ENCODE measurements around the gene HMCN2.

The HMCN2 gene

DNA sequence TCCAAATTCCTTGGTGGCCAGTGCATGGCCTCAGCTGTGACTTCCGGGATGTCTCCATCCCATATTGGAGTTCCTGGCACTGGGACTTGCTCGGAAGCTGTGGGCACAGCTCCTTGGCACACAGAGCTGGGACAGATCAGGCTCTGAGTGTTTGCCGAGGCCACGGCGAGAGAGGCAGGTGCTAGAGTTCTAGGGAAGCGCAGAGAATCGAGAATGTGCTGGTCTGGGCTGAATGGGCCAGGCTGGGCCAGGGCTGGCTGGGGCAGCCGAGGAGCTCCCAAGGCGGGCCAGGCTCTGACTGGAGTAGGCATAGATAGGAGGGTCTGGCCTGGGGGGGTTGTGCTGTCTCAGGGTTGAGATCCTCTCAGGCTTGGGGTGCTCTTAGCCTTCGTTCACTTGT, 45.4 kb downstream of the HMCN2 start:
- no peak for FAIRE-seq

DNA sequence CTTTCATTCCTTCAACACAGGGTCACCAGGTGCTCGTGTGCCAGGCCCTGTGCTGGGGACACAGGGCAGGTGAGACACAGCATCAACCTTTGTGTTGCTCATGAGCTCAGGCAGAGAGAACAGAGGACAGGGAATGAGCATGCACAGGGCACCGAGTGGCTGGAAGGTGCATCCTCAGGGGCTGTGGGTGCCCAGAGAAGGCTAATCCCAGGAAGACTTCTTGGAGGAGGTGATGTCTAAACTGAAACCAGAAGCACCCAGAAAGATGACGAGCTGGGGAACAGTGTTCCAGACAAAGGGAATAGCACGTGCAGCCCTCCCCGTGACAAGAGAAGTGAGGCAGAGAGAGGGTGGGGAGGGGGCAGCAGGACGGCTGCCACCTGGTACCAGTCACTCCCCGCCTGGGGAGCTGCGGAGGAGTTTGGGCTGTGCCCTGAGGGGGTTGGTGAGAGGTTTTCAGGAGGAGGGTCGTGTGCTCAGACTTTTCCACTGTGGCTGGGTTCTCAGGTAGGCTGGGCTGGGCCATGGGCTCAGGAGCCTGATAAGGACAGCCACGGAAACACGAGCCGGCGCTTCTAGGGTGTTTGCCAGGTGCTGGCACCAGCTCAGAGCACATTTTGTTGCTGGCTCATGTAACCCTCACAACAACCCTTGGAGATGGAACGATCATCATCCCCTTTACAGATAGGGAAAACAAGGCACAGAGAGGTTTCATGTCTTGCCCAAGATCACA, 46.0 kb downstream of the HMCN2 start:
- no peak for FAIRE-seq

DNA sequence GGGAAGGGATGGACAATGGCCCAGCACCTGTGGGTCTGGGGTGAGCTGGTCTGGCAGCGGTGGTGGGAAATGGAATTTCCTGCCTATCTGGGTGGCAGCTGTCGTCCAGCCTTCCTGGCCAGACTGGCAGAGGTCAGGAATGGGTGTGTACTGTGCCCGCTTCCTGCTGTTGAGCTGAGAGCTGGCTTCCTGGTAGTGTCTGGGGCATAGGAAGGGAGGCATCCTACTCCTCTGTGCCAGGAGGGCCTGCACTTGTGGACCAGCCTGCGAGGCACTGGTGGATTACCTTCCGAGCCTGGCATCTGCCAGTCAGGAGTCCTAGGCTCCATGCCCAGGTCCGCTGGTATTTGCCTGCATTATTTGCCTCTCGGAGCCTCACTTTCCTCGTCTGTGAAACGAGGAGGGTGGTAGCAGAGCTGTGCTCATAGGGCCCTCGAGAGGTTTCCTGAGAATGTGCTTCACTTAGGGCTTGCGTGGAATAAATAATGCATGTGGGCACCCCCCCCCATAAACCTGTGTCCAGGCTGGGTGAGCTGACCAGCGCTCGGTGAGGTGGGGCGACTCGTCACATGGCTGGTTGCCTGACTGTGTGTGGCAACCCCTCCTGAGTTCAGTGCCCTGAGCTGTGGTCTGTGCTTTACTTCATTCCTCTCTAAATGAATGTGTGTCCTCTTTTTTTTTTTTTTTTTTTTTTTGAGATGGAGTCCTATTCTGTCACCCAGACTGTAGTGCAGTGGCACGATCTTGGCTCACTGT, 47.7 kb downstream of the HMCN2 start:
- FAIRE-seq: no peak

DNA sequence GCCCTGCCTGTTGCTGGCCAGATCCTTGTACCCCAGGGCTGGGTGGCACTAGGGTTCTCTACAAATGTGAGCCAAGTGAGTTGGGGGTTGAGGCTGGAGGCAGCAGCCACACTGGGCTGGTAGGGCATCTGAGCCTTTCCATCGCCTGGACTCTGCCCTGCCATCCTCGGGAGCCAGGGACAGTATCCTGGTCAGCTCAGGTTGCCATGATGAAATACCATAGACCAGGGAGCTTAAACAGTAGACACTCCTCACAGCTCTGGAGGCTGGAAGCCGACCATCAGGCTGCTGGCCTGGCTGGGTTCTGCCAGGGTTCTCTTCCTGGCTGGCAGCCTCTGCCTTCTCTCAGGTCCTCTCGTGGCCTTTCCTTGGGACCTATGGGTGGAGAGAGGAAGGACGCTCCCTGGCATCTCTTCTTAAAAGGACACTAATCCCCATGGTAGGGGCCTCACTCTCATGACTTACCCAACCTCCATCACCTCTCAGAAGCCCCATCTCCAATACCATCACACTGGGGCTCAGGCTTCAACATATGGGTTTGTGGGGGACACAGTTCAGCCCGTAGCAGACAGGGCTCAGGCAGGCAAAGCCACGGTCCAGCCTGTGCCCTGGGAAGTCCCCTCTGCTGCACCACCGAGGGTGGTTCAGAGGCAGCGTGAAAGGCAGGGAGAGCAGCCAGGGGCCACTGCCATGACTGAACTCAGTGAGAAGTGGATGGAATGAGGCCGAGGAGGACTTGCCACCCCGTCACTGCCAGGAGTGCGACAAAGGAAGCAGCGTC, 50.1 kb downstream of the HMCN2 start:
- no peak for FAIRE-seq

DNA sequence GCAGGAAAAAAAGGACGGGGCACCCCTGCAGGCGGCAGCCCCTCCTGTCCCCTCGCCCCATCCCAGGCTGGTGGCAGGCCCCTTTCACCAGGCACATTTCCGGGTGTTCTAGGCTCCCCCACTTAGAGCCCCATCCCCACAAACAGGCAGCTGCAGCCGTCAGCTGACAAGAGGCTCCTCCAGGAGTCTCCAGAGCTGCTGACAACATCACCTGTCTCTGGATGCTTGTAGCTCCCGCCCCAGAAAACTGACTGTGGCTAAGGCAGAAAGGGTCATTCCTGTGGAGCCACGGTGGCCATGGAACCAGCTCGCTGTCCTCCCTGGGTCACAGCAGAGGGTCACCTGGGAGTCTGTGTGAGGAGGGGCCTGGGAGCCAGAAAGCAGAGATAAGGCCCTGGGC, 50.9 kb downstream of the HMCN2 start:
- no peak for FAIRE-seq

DNA sequence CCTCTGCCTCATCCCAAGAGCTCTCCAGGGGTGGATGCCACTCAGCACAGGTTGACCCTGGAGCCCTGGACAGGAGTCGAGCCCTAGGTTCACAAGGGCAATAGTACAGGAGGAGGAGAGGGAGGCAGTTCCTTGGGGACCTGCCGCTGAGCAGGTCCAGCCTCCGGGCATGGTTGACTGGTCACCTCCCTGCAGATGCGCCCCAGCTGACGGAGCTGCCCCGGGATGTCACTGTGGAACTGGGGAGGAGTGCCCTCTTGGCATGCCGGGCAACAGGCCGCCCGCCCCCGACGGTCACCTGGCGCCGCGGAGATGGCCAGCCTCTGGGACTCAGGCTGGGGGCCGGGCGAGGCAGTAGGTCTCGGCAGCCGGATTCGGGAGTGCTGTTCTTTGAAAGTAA, 53.7 kb downstream of the HMCN2 start:
- no peak for FAIRE-seq

DNA sequence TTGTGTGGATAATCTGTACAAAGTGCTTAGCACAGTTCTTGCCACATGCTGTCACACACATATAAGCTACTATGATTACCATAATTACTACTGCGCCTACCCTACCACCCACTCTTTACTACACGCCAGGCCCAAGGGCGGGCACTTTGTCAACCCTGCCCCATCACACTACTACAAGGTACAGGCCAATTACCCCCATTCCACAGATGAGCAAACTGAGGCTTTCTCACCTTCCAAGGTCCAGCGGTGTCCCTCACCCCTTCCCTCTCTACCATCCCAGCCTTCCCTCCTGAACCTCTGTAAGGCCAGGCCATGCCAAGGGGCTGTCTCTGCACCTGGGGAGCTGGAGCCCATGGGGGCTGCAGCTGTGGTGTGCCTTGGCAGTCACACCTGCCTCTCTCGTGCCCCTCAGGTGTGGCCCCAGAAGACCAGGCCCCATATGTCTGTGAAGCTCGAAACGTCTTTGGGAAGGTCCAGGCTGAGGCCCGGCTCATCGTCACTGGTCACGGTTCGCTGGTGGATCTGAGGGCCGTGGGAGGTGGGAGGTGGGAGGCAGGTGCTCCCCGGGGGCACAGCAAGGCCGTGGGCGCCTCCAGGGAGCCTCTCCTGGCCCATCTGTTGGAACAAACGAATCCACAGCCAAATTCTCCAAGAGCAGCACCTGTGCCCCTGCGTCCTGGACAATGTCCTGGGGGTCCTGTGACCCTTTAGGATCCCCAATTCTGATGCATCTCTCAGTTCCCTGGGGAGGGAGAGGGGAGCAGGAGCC, 54.6 kb downstream of the HMCN2 start:
- FAIRE-seq: no peak

DNA sequence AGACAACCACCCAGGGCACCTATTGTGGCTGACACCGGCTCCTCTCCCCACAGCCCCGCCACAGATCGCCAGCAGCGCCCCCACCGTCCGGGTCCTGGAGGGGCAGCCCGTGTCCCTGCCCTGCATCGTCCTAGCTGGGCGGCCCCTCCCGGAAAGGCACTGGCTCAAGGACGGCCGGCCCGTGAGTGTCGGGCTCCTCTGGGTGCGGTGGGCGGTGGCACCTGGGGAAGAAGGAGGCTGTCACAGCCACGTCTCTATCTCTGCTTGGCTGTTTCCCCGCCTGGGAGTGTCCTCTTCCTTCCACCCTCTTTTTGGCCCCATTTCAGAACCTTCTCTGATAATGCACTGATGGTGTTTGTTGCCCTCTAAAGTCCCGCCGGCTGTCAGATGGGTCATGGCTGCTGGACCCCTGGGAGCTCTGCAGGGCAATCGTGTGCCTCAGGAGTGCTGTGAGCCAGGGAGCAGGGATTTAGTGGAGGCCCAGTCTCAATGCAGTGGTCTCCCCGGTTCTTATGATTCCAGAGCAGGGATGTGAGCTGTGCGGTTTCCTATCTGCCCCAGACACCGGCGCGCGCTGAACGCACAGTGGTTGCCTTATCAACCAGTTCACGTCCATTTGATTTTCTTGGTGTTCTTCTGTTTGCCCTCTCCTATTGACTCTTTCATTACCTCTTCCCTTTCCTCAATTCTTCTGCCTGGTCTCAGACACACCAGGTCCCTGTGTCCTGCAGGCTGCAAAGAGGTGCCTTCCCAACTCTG, 55.3 kb downstream of the HMCN2 start:
- no peak for FAIRE-seq

DNA sequence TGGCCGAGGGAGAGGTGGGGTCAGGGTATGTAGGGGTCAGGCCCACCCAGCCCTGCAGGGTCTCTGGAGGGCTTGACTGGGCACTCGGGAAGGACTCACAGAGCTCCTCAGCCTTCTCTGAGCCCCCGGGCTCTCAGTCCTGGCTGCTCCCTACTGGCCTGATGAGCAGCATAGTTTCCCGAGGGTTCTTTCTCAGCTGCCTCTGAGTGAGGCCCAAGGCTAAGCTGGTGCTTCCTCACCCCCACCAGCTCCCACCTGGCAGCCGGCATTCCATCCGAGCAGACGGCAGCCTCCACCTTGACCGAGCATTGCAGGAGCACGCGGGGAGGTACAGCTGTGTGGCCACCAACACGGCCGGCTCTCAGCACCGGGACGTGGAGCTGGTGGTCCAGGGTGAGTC, 56.0 kb downstream of the HMCN2 start:
- FAIRE-seq: no peak

DNA sequence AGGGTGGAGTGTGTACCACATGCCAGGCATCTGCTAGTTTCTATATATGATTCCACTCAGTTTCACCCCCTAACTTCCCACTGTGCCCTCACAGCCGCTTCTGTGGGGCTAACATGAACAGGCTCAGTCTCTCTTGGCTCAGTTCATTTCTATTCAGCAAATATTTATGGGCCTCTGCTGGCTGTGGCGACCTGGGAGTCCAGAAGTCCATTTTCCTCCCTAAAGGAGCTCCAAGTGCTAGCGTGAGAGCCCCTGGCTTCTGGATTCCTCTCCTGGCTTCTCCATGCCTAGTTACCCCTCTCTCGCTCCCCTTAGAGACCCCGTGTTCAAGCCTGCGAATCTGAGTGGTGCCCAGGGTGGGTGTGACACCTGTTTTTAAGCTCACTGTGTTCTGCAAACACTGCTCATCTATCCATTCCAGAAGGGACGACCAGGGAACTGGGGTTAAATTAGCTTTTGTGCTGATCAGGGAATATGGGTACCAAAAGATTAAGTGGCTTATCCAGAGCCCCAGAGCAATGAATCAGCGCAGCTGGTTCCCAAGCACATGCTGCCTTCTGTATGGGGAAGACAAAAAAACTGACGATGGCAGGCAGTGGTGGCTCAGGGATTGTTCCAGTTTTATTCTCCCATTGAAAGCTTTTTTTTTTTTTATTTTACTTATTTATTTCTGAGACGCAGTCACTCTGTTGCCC, 57.6 kb downstream of the HMCN2 start:
- FAIRE-seq: no peak

DNA sequence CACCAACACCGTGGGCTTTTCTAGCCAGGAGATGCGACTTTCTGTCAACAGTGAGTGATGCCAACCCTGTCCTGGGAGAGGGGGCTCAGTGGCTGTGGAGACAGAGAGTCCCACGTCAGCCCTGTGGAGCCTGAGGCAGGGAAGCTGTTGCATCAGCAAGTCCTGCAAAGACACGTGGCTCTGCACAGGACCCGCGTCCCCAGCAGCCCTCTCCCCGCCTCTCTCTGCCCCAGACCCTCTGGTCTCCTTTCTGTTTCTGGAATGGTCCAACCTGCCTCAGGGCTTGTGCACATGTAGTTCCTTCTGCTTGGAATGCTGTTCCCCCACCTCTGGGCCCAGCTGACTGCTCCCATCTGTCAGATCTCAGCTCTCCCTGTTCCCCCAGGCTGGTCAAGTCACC, 60.4 kb downstream of the HMCN2 start:
- FAIRE-seq: no peak

DNA sequence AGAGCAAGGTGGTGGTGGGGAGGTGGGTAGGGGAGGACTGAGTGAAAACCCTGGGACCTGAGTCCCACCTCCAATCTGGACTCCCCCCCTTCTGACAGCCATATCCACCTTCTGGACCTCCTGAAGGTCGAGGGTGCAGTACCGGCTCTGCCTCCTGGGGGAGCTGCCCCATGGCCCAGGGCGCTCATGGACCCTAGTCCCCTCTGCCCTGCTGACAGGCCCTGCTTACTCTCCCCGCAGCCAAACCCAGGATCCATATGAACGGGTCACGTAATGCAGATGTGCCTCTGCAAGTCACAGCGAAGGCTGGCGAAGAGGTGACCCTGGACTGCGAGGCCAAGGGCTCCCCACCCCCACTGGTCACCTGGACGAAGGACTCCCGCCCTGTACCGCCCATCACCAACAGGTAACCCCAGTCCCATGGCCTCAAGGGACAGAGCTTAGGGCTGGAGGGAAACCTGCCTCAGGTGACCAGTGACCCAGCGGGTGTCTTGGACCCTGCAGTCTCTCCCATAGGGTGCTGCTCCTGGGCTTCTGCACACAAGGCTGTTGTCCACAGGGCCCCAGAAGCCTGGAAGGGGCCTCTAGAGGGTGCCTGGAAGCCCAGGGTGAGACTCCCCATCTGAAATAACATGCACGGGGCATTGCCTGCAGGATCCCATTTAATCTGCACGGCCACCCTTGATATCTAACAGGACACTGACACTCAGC, 61.7 kb downstream of the HMCN2 start:
- FAIRE-seq: no peak

DNA sequence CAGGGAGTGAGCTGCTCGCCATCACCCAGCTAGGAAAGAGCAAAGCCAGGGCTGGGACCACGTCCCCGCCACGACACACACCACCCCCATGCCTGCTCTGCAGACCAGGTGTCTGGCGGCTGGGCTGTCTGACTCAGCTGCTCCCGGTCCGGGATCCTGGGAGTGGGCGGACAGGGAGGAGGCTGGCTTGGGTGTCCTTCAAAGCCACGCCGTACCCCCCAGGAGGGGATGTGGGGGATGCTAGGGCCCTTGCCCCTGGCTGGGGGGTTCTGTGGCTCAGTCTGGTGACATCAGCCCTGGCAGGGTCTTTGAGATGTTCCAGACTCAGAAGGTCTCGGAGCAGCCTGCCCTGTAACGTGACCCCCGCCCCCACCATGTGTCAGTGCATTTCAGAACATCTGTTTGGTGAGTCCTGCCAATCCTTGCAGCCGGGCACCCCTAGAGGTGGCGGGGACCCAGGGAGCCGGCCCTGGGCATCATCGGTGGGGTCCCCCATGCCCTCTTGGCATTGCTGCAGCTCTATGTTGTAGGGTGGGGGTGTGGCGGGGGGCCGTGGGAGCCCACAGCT, 62.3 kb downstream of the HMCN2 start:
- FAIRE-seq: no peak

DNA sequence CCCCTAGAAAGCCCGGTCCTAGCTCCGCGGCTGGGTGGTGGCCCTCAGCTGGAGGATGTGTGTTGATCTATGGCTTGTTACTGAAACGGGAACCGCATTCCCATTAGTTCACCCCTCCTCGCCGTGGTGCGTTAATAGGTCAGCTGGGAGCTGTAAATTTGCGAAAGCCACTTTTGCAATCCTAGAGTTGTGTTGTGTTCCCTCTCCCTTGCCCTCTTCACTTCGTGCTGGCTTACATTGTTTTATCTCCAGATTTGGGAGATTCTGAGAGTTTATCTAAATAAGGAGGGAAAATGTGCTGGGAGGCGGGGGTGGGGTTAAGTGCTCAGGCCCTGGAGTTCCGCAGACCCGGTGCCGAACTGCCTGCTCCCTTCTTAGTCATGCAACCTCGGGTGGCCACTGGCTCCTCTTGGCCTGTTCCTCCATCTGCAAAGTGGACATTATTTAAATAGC, 62.8 kb downstream of the HMCN2 start:
- FAIRE-seq: no peak

DNA sequence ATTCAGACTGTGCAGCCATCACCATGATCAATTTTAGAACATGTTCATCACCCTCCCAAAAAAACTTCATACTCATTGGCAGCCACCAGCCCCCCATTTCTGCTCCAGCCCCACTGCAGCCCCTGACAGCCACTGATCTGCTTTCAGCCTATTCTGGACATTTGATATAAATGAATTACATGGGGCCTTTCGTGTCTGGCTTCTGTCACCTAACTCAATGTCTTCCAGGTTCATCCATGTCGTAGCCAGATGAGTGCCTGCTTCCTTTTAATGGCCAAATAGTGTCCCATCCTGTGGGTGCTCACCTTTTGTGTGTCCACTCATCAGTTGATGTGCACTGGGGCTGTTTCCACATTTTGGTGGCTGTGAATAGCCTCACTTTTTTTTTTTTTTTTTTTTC, 63.5 kb downstream of the HMCN2 start:
- FAIRE-seq: no peak

DNA sequence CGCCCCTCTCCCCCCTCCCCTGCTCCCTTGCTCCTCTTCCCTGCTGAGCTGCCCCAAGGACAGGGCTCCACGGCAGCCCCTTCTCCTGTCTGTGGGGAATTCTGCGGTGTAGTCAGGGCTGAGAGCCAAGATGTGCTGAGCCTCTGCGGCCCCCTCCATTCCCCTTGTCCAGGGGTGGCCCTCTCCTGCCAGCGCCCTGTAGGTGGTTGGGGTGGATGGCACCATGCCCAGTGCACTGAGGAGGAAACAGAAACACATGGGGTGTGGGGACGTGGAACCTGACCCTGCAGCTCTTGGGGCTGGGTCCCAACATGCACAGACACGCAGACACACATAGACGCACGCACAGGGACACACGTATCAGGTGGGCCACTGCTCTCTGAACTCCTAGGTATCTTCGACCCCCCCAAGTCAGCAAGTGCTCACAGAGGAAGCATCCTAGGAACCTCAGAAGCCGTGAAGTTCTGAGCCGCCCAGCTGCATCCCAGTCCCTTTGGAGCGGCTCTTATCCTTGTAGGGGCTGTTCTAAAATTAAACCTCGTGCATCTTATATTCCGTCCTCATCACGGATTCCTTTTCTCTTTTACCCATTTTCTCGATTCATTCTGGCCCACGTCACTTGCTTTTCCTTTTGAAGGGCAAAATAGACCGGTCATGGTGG, 64.8 kb downstream of the HMCN2 start:
- FAIRE-seq: no peak

DNA sequence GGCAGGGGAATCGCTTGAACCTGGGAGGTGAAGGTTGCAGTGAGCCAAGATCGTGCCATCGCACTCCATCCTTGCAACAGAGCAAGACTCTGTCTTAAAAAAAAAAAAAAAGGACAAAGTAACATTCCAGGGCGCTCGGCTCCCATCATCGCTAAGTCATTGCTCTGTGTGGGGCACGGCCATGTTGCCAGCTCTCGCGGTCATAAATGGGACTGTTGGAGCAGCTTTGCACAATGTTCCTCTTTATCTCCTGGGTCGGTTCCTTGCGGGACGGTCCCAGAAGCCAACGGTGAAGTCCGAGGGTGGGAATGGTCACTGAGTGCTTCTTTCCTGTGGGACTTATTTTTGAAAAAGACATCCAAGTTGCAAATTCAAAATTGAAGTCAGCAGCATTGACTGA, 65.5 kb downstream of the HMCN2 start:
- no peak for FAIRE-seq

DNA sequence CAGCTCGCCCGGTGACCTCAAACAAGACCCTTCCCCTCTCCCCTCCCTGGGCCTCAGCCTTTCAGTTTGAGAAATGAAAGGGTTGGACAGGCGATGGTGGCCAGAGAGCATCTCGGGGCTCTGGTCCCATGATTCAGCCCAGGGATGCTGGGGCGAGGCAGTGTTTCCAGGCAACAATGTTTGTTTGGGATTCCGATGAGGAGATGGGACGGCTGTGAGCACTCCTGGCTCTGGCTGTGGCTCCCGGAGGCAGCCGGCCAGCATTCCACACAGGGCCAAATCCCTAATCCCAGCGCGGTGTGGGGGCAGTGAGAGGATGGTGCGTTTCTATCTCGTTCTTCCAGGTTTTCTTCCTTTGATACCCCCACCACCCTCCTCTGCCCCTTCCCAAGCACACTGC, 66.0 kb downstream of the HMCN2 start:
- no peak for FAIRE-seq

DNA sequence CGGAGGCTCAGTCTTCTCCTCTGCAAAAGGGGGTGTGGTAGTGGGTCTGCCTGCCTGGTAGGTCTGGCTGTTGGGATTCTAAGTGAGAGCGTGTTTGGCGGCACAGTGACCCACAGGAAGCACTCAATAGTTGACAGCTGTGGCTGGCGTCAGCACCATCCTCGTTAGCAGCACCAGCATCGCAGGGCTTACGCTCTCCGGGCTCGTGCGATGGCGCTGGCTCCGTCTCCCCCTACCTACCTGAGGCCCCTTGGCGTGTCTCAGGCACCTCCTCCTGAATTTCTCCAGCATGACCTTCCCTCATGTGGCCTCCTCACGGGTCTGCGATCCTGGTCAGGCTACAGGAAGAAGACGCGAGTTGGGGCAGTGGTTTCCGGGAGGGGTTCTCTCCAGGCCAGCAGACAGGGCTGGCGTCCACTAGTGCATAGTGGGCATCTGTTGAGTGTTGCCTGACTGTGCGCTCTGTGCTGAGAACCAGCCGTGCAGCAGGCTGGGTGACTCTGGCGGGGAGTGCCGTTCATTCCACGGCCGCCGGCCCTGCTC, 66.9 kb downstream of the HMCN2 start:
- FAIRE-seq: no peak

All from A204.1 (cell line).